Prostate gland (tissue), 2 donors: ENCODE results near the gene SH2D1B.

Experiments used
- POLR2A ChIP-seq: fragments of 450-650 bp; IDR thresholded peaks from one replicate; pipeline ENCODE4 v1.6.1; 2016; ENCODE audit warnings: antibody characterized with exemption, mild to moderate bottlenecking
- POLR2AphosphoS5 ChIP-seq: sonication (generic); formaldehyde crosslinking; IDR thresholded peaks from one replicate; pipeline ENCODE4 v1.6.1; 2017; ENCODE audit warnings: antibody characterized with exemption
- TF ChIP-seq, protein P1 (sequence below), 4 experiments: fragments of 200-600 bp in 2 of 4; fragments of 450-650 bp in 2 of 4; sonication (generic) in 2 of 4; IDR thresholded peaks; 1 replicate in 3 of 4; 2 replicates in 1 of 4; pipeline ENCODE4 v1.5.1; 2016 to 2019; ENCODE audit warnings: antibody characterized with exemption in 4 of 4, mild to moderate bottlenecking in 2 of 4, moderate library complexity in 2 of 4

DNA sequence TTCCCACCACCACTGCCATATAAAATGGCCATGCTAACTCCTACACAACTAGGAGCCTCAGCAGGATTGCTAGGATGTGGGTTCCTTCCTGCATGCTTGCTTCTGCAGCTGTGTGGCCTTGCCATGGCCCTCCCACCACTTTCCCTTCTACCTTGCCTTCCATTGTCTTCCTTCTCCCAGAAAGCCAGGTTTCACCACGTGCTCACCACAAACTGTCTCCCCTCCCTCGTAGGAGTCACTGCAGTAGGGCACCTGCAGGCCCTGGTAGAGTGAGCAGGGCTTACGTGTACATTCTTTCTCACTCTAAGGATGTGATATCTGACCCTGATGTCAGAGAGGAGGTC lies 26.7 kb downstream of the SH2D1B start:
- no peak for TF ChIP-seq POLR2A
- TF ChIP-seq, protein P1, sequence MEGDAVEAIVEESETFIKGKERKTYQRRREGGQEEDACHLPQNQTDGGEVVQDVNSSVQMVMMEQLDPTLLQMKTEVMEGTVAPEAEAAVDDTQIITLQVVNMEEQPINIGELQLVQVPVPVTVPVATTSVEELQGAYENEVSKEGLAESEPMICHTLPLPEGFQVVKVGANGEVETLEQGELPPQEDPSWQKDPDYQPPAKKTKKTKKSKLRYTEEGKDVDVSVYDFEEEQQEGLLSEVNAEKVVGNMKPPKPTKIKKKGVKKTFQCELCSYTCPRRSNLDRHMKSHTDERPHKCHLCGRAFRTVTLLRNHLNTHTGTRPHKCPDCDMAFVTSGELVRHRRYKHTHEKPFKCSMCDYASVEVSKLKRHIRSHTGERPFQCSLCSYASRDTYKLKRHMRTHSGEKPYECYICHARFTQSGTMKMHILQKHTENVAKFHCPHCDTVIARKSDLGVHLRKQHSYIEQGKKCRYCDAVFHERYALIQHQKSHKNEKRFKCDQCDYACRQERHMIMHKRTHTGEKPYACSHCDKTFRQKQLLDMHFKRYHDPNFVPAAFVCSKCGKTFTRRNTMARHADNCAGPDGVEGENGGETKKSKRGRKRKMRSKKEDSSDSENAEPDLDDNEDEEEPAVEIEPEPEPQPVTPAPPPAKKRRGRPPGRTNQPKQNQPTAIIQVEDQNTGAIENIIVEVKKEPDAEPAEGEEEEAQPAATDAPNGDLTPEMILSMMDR (IDR thresholded peaks at IDR 0.05), result no peak
- no peak for TF ChIP-seq POLR2AphosphoS5
